GM12801 (cell line): Measurements from ENCODE around the gene RAB43.

Experiments
- TF ChIP-seq, protein P1 (sequence below): IDR thresholded peaks from one replicate; pipeline ENCODE4 v1.5.1; 2011; ENCODE audit warnings: control low read depth; ENCODE audit not compliant: insufficient read length; ENCODE audit errors: extremely low read depth

Gene RAB43

DNA sequence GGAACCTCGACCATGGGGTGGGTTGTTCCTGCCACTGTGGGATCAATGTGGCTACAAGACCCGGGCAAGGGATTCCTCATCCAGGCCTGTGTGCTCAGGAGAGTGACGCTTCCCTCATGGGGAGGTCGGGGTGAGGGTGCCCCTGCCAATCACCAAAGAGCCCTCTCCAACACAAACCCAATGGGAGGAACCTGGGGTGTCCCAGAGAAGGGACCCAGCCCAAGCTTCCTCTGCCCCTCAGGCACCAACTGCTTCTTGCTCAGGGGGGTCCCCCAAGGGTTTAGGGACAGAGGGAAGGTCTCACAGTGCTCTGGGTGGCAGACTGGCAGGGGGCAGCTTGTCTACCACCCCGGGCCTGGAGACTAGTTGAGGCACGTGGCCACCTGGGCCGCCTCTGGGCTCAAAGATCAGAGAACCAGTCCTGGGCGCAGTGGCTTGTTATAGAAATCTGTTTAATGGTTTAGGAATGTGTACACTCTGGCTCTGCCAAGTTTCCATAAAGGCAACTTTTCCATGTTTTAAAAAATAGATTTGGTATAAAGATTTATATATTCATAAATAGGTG lies 34.4 kb downstream of the RAB43 start:
- TF ChIP-seq, protein P1, sequence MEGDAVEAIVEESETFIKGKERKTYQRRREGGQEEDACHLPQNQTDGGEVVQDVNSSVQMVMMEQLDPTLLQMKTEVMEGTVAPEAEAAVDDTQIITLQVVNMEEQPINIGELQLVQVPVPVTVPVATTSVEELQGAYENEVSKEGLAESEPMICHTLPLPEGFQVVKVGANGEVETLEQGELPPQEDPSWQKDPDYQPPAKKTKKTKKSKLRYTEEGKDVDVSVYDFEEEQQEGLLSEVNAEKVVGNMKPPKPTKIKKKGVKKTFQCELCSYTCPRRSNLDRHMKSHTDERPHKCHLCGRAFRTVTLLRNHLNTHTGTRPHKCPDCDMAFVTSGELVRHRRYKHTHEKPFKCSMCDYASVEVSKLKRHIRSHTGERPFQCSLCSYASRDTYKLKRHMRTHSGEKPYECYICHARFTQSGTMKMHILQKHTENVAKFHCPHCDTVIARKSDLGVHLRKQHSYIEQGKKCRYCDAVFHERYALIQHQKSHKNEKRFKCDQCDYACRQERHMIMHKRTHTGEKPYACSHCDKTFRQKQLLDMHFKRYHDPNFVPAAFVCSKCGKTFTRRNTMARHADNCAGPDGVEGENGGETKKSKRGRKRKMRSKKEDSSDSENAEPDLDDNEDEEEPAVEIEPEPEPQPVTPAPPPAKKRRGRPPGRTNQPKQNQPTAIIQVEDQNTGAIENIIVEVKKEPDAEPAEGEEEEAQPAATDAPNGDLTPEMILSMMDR, result no peak

DNA sequence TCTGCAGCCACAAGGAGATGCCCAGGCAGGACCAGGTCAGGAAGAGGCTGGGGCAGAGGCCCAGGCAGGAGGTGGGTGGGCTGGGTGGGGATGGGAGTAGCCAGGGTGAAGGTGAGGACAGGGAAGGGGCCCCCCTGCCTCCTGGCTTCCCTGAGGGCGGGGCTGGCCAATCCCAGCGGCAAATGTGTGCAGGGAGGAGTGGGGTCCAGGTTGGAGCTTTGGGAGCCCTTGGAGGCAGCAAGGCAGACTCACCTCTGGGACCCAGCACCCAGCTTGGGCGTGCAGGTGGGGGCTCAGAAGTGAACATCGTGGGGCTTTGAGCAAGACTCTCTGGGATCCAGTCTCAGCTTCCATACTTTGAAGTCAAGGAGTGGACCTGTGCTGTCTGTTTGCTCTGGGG lies 35.8 kb downstream of the RAB43 start:
- TF ChIP-seq, protein P1, result no peak

DNA sequence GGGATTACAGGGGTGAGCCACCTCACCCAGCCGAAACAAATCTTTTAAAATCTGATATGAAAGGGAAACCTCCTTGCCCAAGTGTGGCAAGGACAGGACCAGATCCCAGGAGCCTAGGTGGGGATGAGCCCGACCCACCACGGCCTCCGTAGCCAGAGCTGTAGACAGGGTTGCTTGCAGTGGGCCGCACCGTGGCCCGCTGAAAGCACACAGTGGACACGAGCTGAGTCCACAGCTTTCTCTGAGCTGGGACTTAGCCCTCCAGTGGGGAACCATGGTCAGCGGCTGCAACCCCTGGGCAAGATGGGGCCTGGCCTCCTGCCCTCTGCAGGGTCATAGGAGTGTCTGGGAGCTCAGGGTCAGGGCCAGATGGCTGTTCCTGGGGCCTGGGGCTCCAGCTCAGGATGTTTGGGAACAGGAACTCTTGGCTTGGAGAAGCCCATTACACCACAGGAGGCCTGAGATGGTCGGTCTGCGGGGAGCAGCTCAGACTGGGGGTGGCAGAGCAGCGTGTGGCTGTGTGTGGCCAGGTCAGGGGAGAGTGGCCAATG lies 36.4 kb downstream of the RAB43 start:
- TF ChIP-seq, protein P1, result no peak

DNA sequence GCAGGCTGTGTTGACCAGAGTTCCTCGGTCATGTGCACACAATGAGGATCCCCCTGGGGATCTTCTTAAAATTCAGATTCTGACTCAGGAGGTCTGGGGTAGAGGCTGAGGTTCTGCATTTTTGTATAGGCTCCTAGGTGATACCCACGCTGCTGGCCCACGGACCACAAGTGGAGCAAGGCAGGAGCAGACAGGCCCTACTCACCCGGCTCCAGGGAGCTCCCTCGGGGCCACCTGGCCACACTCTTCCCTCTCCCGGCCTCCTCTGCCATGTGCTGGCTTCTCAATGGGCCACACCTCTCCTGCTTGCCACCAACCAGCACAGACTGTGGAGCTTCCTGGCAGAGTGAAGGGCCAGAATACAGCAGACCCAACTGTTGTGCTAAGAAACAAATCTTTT lies 37.1 kb downstream of the RAB43 start:
- TF ChIP-seq, protein P1, result no peak

DNA sequence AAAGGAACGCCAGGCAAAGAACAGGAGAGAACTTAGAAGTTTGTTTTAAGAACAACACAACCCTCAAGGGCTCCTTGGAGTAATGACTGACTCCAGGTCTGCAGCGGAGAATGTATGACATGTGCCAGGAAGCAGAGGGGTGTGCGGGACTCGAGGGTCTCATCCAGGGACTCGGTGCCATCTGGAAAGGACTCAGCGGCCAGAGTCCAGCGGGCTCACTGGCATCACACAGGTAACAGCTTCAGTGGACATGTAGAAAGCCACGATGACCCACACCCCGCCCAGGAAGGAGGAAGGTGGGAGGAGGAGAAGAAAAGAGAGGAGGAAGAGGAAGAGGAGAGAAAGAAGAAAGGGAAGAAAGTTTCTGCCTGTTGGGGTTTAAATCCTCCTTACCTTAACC lies 39.6 kb downstream of the RAB43 start:
- TF ChIP-seq, protein P1, result no peak

DNA sequence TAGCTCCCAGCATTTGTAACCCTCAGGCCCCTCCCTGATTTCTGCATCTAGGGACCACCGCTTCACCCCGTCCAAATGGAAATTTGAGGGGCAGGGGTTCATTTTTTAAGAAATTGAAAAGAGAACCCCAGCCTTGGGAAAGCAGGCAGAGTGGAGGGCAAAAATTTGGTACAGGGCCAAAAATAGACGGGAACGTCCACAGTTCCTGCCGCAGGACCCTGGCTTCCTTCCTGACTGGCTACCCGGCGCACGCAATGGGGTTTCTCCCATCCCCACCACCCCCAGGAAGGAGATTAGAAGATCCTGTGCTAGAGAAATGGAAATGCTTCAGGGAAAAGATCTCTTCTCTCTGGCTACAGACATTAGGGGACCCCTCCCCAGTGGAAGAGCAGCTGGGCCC lies 40.1 kb downstream of the RAB43 start:
- TF ChIP-seq, protein P1, result no peak

DNA sequence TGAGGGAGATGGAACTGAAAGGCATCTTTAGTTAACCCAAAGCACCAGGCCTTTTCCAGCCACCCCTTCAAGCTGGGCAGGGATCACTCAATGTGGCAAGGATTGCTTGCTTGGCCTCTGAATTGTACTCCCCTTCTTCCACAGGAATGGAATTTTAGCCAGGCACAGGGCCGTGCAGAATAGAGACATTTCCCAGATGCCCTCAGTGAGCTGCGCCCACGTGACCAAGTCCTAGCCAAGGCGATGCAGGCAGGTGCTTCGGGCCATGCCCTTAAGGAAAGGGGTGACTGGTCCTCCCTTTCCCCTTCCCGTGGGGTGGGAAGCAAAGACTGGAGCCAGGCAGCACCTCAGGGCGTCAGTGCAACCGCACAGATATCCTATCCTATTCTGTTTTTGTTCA lies 43.1 kb downstream of the RAB43 start:
- TF ChIP-seq, protein P1, result no peak
